IPS DF 6.9 (cell line): ENCODE data around the gene RPS6KA2.
"Not testable (repeated sequence)": the region's sequence is repeated elsewhere in the genome, so short reads cannot be mapped to it uniquely, and the experiment has no call there.

Source experiments
- DNase-seq: peaks from one replicate; pipeline ENCODE4 v3.0.0-alpha.2; 2013; ENCODE audit warnings: low read depth, low spot score
- H3K27ac ChIP-seq: one replicate; pipeline ENCODE4 v1.5.1; 2013; ENCODE audit warnings: low read length, control low read depth
- H3K27me3 ChIP-seq: 2 replicates; pipeline ENCODE4 v1.6.1; 2013; ENCODE audit warnings: mild to moderate bottlenecking, low read length; ENCODE audit not compliant: control insufficient read depth, insufficient read depth
- H3K36me3 ChIP-seq: 2 replicates; pipeline ENCODE4 v1.6.1; 2013; ENCODE audit warnings: low read length; ENCODE audit not compliant: control insufficient read depth, insufficient read depth
- H3K4me1 ChIP-seq: 2 replicates; pipeline ENCODE4 v1.6.1; 2013; ENCODE audit warnings: low read length; ENCODE audit not compliant: control insufficient read depth, insufficient read depth
- H3K4me3 ChIP-seq: 2 replicates; pipeline ENCODE4 v1.5.1; 2013; ENCODE audit warnings: mild to moderate bottlenecking, low read length
- H3K9me3 ChIP-seq: 2 replicates; pipeline ENCODE4 v1.6.1; 2013; ENCODE audit warnings: low read length, inconsistent platforms; ENCODE audit not compliant: control insufficient read depth, insufficient read depth
- WGBS: extraction: QIAGEN DNeasy Blood & Tissue Kit; methylation state at CpG from one replicate; pipeline ENCODE4 v1.1.7; 2013; ENCODE audit warnings: mixed read lengths, missing lambda C conversion rate; ENCODE audit not compliant: insufficient read length, insufficient coverage; 5-methylcytosine and 5-hydroxymethylcytosine counted together

The RPS6KA2 gene

DNA sequence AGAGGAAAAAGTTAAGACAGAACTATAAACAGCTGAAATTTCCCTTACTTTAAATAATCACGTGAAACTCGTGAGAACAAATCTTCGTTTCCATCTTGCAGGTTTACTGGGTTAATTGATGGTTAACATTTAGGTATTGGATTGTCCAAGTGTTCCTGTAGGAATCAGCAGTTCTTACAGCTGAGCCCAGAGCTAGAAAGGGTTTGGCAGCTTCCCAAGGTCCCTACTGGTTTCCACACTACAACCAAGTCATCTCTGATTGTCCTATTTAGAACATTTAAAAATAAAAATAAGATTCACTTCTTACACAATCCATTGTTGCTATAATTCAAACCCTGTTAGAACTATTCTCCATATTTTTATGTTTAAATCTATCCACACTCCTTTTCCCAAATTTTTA lies 260.1 kb downstream of the RPS6KA2 start:
- H3K9me3 ChIP-seq, result no peaks in the 10 kb centered on the region
- no peak overlapping the region for H3K27ac ChIP-seq
- no peak overlapping the region for H3K4me3 ChIP-seq
- H3K4me1 ChIP-seq, result peaks cover 2% of the 10 kb centered on the region; the same call in 1 of the 2 replicates
- H3K27me3 ChIP-seq, result no peaks in the 10 kb centered on the region
- DNase-seq, result no peak
- H3K36me3 ChIP-seq, result no peaks in the 10 kb centered on the region
- no CpG with 5 or more reads among the region's 3 CpGs for WGBS

DNA sequence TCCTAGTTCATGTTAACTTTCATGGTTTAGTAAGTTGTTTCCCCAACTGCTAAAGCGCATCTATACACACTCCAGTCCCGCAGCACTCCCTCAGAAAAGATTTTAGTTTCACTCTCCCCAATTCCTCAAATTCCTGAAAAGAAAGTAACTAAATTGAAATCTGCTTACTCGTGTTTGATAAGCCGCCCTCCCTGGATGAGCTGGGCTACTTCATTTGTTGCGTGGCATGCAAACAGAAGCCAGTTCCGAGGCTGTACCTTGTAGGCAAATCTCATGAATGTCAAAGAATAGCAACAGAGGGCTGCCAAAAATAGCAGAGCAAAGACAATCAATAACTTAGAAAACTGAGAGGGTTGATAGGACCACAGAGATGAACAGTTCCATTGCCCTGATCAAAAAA lies 261.2 kb downstream of the RPS6KA2 start:
- Histone ChIP-seq H3K4me3 (no peak overlapping the region), H3K27me3 (no peaks in the 10 kb centered on the region), H3K36me3 (no peaks in the 10 kb centered on the region), H3K27ac (no peak overlapping the region), H3K4me1 (peaks cover 3% of the 10 kb centered on the region; the same call in 1 of the 2 replicates), H3K9me3 (no peaks in the 10 kb centered on the region)
- no peak for DNase-seq
- WGBS, result no CpG with 5 or more reads among the region's 6 CpGs

DNA sequence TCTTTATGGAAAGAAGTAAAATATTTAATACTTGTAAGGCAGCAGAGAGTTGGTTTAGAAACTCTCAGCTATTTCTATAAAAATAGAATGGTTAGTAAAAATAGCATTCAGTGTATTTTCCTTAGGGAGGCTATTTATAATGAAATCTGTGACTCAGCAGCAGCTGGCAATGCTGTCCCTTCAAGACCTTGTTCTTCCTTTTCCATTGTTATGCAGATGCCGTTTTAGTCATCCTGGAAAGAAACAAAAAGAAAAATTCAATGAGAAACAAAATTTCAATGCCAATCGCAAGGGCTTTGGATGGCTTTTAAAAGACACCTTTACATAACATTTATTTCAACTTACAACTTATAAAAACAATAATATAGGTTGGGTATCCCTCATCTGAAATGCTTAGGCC lies 261.8 kb downstream of the RPS6KA2 start:
- peaks cover 5% of the 10 kb centered on the region; the same call in 1 of the 2 replicates for H3K4me1 ChIP-seq
- H3K27me3 ChIP-seq, result no peaks in the 10 kb centered on the region
- no peaks in the 10 kb centered on the region for H3K9me3 ChIP-seq
- no peaks in the 10 kb centered on the region for H3K36me3 ChIP-seq
- no CpG with 5 or more reads among the region's 2 CpGs for WGBS
- DNase-seq, result no peak
- no peak overlapping the region for H3K27ac ChIP-seq
- no peak overlapping the region for H3K4me3 ChIP-seq

DNA sequence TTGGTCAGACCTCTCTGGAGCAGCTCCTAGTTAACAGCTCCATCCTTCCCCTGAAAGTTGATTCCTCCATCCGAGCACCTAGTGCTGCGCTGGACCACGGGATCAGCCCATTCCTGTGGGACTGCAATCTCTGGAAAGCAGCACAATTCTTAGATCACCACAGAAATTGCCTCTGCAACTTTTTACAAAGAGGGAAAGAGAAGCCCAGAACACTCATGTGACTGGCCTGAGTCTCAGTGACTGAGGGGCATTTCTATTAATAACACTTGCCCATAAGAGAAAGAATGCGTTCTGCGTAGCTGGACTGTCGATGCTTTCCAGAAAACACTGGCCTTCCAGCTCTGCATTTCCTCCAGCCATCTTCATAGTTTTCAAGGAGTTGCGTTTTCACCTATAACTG lies 262.6 kb downstream of the RPS6KA2 start:
- no peak for DNase-seq
- no peak overlapping the region for H3K27ac ChIP-seq
- H3K4me1 ChIP-seq, result peaks cover 5% of the 10 kb centered on the region; the same call in 1 of the 2 replicates
- no peaks in the 10 kb centered on the region for H3K9me3 ChIP-seq
- no peaks in the 10 kb centered on the region for H3K36me3 ChIP-seq
- no peak overlapping the region for H3K4me3 ChIP-seq
- H3K27me3 ChIP-seq, result no peaks in the 10 kb centered on the region
- WGBS, result no CpG with 5 or more reads among the region's 7 CpGs

DNA sequence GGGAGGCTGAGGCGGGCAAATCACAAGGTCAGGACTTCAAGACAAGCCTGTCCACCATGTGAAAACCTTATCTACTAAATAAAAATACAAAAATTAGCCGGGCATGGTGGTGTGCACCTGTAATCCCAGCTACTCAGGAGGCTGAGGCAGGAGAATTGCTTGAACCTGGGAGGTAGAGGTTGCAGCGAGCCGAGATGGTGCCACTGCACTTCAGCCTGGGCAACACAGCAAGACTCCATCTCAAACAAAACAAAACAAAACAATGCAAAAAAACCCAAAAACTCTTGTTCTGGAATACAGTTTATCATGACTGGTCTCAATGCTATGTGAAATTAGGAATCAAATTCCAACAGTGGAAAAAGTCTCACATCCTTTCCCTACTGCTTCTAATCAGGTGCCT lies 264.6 kb downstream of the RPS6KA2 start:
- not testable (repeated sequence) for H3K36me3 ChIP-seq, H3K27ac ChIP-seq, H3K9me3 ChIP-seq, DNase-seq, H3K4me3 ChIP-seq, H3K27me3 ChIP-seq, H3K4me1 ChIP-seq
- no CpG with 5 or more reads among the region's 4 CpGs for WGBS

DNA sequence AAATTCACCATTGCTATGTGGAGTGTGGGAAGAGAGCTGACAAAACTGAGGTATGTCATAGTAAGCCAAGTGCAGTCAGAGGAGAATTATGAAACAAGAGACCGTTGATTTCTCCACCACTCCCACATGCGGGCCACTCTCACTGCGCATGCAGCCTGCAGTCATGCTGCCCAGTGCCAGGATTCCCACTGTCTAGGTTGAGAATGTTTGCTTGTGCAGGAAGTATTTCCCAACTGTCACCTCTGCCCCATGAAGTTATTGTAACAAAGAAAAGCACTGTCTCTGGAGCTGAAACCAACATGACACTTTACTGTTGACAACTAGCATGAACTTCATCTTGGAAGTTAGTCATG lies 266.0 kb downstream of the RPS6KA2 start:
- no peak overlapping the region for H3K4me3 ChIP-seq
- peaks cover 5% of the 10 kb centered on the region; the same call in 1 of the 2 replicates for H3K4me1 ChIP-seq
- no CpG with 5 or more reads among the region's 3 CpGs for WGBS
- no peaks in the 10 kb centered on the region for H3K36me3 ChIP-seq
- no peaks in the 10 kb centered on the region for H3K27me3 ChIP-seq
- no peak overlapping the region for H3K27ac ChIP-seq
- DNase-seq, result no peak
- H3K9me3 ChIP-seq, result no peaks in the 10 kb centered on the region

DNA sequence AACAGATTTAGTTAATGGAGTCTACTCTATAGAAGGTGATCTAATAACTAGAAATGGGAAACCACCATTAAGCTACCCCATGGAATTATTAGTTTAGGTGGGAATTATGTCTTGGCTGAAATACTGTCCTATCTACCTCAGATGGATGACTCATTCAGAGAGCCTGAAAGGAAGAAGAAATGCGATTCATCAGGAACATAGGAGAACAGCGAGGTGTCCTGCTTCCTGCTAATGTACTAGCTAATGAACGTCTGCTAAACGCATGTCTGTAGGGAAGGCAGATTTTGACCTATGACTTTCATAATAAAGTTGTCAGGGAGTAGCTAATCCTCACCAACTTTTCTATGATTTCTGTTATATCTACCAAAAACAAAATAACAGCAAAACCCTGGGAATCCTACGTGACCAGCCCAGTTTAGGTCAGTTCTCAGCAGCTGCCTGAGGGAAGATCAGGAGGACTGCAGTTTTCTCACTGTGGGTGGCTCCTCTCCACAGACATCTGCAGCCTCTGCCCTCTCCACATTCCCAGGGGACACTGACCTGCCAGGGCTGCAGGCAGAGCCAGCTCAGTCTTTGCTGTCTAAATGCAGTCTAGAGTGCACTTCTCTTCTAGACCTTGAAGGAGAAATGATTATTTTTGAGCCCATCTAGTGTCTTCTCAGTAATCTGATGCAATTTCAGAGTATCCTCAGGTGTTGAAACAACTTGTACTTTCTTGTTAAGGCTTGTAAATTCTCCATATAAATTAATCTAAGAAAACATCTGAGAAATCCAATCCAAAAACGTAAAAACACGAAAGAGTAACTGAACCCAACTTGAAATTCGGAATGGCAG lies 266.6 kb downstream of the RPS6KA2 start:
- H3K4me3 ChIP-seq, result no peak overlapping the region
- no peak for DNase-seq
- no peak overlapping the region for H3K27ac ChIP-seq
- WGBS, result no CpG with 5 or more reads among the region's 8 CpGs
- H3K36me3 ChIP-seq, result no peaks in the 10 kb centered on the region
- peaks cover 5% of the 10 kb centered on the region for H3K4me1 ChIP-seq
- H3K27me3 ChIP-seq, result no peaks in the 10 kb centered on the region
- H3K9me3 ChIP-seq, result no peaks in the 10 kb centered on the region
